Activated naive CD4-positive, alpha-beta T cell treated with anti-CD3 and anti-CD28 coated beads for 36 hours (primary cell): Measurements from ENCODE around the gene CYTIP. TPM values are rescaled to one million over a fixed set of nuclear protein-coding genes. Genes with fewer than 3 reads are reported as not detected.
"Not testable (repeated sequence)": the region's sequence is repeated elsewhere in the genome, so short reads cannot be mapped to it uniquely, and the experiment has no call there.

Experiments
- CTCF ChIA-PET: fragments of 350-600 bp; sonication (Branson Sonifier 250); formaldehyde crosslinking; loops from one replicate; lab custom pipeline; 2021; ENCODE audit warnings: antibody characterized with exemption; lab: Charles Lee
- DNase-seq: peaks from one replicate; pipeline ENCODE4 v3.0.0-alpha.2; 2020
- H3K27ac Mint-ChIP-seq: one replicate; pipeline ENCODE4 v1.8.0; 2021; ENCODE audit warnings: mild to moderate bottlenecking, mixed read lengths
- H3K27me3 Mint-ChIP-seq: one replicate; pipeline ENCODE4 v1.8.0; 2021; ENCODE audit warnings: low read depth, mixed read lengths
- H3K36me3 Mint-ChIP-seq: one replicate; pipeline ENCODE4 v1.8.0; 2021; ENCODE audit warnings: low read depth, mixed read lengths
- H3K4me1 Mint-ChIP-seq: one replicate; pipeline ENCODE4 v1.8.0; 2021; ENCODE audit warnings: low read depth, mixed read lengths
- H3K4me3 Mint-ChIP-seq: one replicate; pipeline ENCODE4 v1.8.0; 2021; ENCODE audit warnings: mild to moderate bottlenecking, moderate library complexity, mixed read lengths
- H3K9me3 Mint-ChIP-seq: one replicate; pipeline ENCODE4 v1.8.0; 2021; ENCODE audit warnings: mixed read lengths
- intact Hi-C: fragments of 100-400 bp; cut with micrococcal nuclease; formaldehyde crosslinking; loops from one replicate; pipeline ENCODE4 v1.15.1; 2023
- total RNA-seq, 2 experiments: library from RNA; stranded (reverse); gene quantifications; one replicate each; pipeline ENCODE4 v1.2.3, GENCODE V29; 2021

Gene CYTIP
- total RNA-seq, 2 experiments from 2014 or later, result 599 to 610 TPM

DNA sequence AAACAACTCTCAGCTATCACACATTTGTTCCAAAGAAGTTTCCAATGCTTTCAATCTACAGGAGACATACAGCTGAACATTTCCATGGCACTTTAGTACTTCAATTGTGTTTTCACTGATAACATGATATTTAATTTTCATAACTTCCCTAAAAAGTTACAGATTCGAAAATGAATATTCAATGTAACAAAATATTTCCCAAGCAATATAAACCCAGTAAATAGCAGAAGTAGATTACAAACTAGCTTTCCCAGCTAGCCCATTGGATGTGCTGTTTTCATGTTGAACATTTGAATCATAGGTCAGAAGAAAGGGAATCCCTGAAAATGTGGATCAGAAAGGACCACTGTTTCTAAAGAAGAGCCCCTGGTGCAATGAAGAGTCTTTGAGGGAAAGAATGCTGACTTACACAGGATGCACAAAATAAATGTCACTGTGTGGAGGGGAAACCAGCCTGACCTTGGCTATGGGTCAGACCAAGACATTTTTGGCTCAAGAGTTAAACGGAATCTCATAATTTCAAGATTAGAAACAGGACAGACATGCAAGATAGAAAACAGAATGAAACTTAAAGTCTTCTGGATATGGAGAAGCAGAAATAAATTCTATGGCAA lies 22.5 kb downstream of the CYTIP start:
- Mint-ChIP-seq H3K9me3 (no peaks in the 10 kb centered on the region), H3K27ac (peak overlapping the region; percentile 95), H3K4me3 (peak overlapping the region; percentile 33), H3K36me3 (peaks cover 83% of the 10 kb centered on the region), H3K4me1 (peaks cover 80% of the 10 kb centered on the region), H3K27me3 (no peaks in the 10 kb centered on the region)
- CTCF ChIA-PET, result interaction anchor here (0.6 to 2.7 kb wide), 11 partner anchors 8 to 119 kb away, joined by 3 to 20 read pairs (median 5); no protein-coding TSS in a partner anchor
- no peak for DNase-seq
- intact Hi-C loops, result loop anchor here (1.0 to 2.0 kb wide), 5 partner anchors 8 to 55 kb away; partner anchors contain the start of gene CYTIP

DNA sequence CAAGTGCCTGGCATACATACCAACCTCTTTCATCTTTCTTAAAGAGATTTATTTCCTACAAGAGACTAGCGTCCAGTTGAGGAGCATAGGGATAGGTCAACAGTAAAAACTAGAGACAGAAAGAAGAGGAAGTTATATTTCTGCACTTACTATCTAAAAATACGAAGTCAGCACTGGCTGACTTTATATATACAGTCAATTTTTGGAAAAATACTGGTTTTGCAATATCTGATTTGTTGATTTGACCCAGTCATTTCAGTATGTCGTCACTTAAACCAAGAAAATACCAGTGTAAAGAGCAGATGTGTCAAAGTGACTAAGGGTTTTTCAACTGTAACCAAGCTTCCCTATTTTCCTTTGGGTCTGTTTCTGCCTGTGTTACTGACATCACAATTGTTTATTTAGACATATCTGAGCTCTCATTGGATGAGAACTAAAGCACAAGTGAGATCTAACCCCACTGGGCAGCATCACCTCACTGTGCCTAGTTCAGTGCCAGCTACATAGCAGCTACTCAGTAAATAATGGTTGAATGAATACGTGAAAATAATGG lies 23.0 kb downstream of the CYTIP start:
- H3K36me3 Mint-ChIP-seq, result peaks cover 81% of the 10 kb centered on the region
- CTCF ChIA-PET, result interaction anchor here (0.6 to 2.7 kb wide), 11 partner anchors 9 to 118 kb away, joined by 3 to 20 read pairs (median 5); no protein-coding TSS in a partner anchor
- peak; percentile 66 for DNase-seq
- H3K27me3 Mint-ChIP-seq, result no peaks in the 10 kb centered on the region
- H3K27ac Mint-ChIP-seq, result peak overlapping the region; percentile 95
- peaks cover 79% of the 10 kb centered on the region for H3K4me1 Mint-ChIP-seq
- intact Hi-C loops, result loop anchor here (1.0 to 2.0 kb wide), 5 partner anchors 8 to 56 kb away; partner anchors contain the start of gene CYTIP
- H3K4me3 Mint-ChIP-seq, result peak overlapping the region; percentile 33
- H3K9me3 Mint-ChIP-seq, result no peaks in the 10 kb centered on the region

- intact Hi-C loops, result no loop called here
- no peak for DNase-seq
- H3K4me1 Mint-ChIP-seq, result peaks cover 87% of the 10 kb centered on the region
- peak overlapping the region; percentile 95 for H3K27ac Mint-ChIP-seq
- peaks cover 87% of the 10 kb centered on the region for H3K36me3 Mint-ChIP-seq
- H3K27me3 Mint-ChIP-seq, result no peaks in the 10 kb centered on the region
- peak overlapping the region; percentile 62 for H3K4me3 Mint-ChIP-seq
- H3K9me3 Mint-ChIP-seq, result no peaks in the 10 kb centered on the region
- CTCF ChIA-PET, result interaction anchor here (0.5 to 2.4 kb wide), 9 partner anchors 15 to 479 kb away, joined by 3 to 21 read pairs (median 5); no protein-coding TSS in a partner anchor
Observed at GRCh38 chr2:157419031-157419575, 24.8 kb downstream of the CYTIP start.

GRCh38 chr2:157418239-157418641 lies 25.6 kb downstream of the CYTIP start:
- Mint-ChIP-seq H3K36me3 (peaks cover 89% of the 10 kb centered on the region), H3K27ac (peak overlapping the region; percentile 95), H3K27me3 (no peaks in the 10 kb centered on the region), H3K4me3 (peak overlapping the region; percentile 56), H3K9me3 (no peaks in the 10 kb centered on the region), H3K4me1 (peaks cover 90% of the 10 kb centered on the region)
- intact Hi-C loops, result no loop called here
- DNase-seq, result peak; percentile 47
- CTCF ChIA-PET, result interaction anchor here (0.6 to 2.4 kb wide), 10 partner anchors 12 to 480 kb away, joined by 3 to 21 read pairs (median 4); no protein-coding TSS in a partner anchor

DNA sequence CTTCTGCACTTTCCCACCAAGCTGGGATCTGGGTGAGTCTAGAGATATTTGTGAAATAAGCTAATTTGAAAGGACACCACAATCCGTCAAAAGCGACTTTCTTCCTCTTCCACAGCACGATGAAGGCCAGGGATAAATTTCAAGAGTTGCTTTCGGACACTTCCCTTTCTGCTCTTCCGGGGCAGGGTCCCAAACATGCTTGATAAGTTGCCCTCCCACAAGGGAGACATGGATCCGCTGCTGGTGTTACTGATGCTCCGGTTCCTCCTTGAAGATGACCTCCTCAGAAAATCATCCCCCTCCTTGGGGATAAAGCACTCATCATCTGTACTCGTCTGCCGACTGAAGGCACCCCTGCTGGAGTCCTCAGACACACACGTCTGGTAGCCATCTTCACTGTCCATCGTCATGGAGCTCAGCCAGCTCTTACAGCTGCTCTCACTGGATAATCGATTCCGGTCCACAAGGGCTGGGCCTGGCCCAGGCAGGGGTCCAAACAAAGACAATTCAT lies 28.2 kb downstream of the CYTIP start:
- Mint-ChIP-seq H3K27ac (peak overlapping the region; percentile 99), H3K4me1 (peaks cover 91% of the 10 kb centered on the region), H3K9me3 (no peaks in the 10 kb centered on the region), H3K36me3 (peaks cover 84% of the 10 kb centered on the region), H3K27me3 (no peaks in the 10 kb centered on the region), H3K4me3 (peak overlapping the region; percentile 58)
- CTCF ChIA-PET, result interaction anchor here (1.2 to 4.9 kb wide), 8 partner anchors 24 to 113 kb away, joined by 3 to 43 read pairs (median 6); partner anchors contain the start of genes CYTIP and ERMN
- intact Hi-C loops, result no loop called here
- peak; percentile 33 for DNase-seq

DNA sequence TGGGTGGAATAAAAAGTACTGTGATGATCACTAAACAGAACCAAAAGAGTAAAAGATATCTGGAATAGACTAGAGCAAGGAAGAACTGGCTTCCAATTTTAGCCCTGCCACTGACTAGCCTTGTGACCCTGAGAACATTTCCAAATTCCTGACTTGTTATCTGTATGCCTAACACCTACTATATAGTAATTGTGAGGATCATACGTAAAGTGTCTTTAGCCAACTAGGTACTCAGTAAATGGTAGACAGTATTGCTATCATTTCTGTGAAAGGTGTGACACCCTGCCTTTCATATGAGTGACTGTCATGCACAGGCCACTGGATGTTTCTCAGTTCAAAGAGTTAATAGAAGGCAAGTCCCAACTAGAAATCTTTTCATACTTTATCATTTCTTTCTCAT lies 29.8 kb downstream of the CYTIP start:
- Mint-ChIP-seq H3K27ac (peak overlapping the region; percentile 99), H3K27me3 (no peaks in the 10 kb centered on the region), H3K4me1 (peaks cover 91% of the 10 kb centered on the region), H3K9me3 (no peaks in the 10 kb centered on the region), H3K4me3 (peak overlapping the region; percentile 64), H3K36me3 (peaks cover 70% of the 10 kb centered on the region)
- CTCF ChIA-PET, result interaction anchor here (0.7 to 4.9 kb wide), 8 partner anchors 10 to 107 kb away, joined by 3 to 43 read pairs (median 6); partner anchors contain the start of gene ERMN
- intact Hi-C loops, result no loop called here
- DNase-seq, result peak; percentile 54

DNA sequence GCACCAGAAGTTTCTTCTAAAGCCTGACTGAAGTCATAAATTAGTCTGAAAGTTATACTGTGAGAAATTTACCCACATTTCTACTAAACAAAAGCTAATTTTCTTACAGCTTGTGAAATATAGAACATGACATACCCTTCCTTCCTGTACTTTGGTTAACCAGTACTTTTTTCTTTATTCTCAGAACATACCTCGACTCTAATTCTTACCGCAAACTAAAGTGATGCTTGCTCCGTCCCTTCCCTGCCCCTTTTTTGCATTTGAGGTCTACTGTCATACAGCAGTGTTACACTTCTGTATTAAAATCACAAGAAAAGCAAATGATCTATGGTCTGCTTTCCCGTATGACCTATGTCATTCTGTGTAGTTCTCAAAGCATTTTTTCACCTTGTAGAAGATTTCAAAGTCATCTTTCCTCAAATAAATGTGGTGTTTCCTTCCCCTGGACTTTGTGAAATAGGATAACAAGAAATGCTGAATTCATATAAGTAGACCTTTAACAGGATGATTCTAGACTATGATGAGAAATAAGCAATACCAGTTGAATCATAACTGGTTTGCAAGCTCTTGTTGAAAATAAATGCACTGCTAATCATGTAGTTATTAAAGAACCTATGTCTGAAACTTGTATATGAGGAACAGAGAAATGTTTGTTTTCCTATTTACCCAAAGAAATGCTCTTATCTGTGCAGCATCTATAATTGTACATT lies 30.4 kb downstream of the CYTIP start:
- peak overlapping the region; percentile 64 for H3K4me3 Mint-ChIP-seq
- CTCF ChIA-PET, result interaction anchor here (1.1 to 4.9 kb wide), 7 partner anchors 9 to 107 kb away, joined by 3 to 43 read pairs (median 4); no protein-coding TSS in a partner anchor
- intact Hi-C loops, result loop anchor here (1.0 to 2.0 kb wide), 10 partner anchors 8 to 485 kb away; partner anchors contain the start of gene CYTIP
- peak; percentile 78 for DNase-seq
- peak overlapping the region; percentile 99 for H3K27ac Mint-ChIP-seq
- H3K27me3 Mint-ChIP-seq, result no peaks in the 10 kb centered on the region
- peaks cover 66% of the 10 kb centered on the region for H3K36me3 Mint-ChIP-seq
- H3K4me1 Mint-ChIP-seq, result peaks cover 90% of the 10 kb centered on the region
- no peaks in the 10 kb centered on the region for H3K9me3 Mint-ChIP-seq

DNA sequence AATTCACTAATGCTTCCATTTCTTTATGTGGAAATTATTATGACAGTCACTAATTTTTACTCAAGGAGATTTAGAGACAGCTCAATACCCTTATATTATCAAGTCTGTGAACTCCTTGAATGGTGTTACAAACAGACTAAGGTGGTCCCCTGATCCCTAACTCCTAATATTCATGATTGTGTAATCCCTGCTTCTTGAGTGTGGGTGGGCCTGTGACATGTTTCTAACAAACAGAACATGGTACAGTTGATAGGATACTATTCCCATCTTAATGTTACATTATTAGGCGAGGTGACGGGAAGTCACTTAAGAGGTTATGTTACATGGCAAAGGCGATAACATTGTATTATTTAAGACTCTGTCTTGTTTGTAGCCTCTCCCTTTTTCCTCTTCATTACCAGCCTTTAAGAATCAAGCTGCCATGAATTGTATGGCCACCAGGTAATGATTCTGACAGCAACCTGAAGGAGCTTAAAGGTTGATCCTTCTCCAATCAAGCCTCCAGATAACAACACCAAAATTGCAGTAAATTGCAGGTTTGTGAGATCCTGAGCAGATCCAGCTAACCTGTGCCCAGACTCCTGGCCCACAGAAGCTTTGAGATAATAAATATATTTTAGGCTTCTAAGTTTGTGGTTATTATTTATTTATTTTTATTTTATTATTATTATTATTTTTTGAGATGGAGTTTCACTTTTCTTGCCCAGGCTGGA lies 32.1 kb downstream of the CYTIP start:
- H3K9me3 Mint-ChIP-seq, result no peaks in the 10 kb centered on the region

DNA sequence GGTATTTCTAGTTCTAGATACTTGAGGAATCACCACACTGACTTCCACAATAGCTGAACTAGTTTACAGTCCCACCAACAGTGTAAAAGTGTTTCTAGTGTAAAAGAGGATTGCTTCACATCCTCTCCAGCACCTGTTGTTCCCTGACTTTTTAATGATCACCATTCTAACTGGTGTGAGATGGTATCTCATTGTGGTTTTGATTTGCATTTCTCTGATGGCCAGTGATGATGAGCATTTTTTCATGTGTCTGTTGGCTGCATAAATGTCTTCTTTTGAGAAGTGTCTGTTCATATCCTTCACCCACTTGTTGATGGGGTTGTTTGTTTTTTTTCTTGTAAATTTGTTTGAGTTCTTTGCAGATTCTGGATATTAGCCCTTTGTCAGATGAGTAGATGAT lies 38.5 kb downstream of the CYTIP start:
- Mint-ChIP-seq H3K36me3 (peaks cover 41% of the 10 kb centered on the region), H3K27ac (peak overlapping the region; percentile 64), H3K4me1 (peaks cover 82% of the 10 kb centered on the region), H3K9me3 (peaks cover 19% of the 10 kb centered on the region)
- CTCF ChIA-PET, result interaction anchor here (1.3 to 6.7 kb wide), 3 partner anchors 41 to 78 kb away, joined by 3 to 57 read pairs (median 11); no protein-coding TSS in a partner anchor
- not testable (repeated sequence) for DNase-seq, H3K27me3 Mint-ChIP-seq, H3K4me3 Mint-ChIP-seq
- intact Hi-C loops, result loop anchor here (2.0 kb wide), 2 partner anchors 43 to 493 kb away; no protein-coding TSS in a partner anchor

More for the DNA sequence above, 32.1 kb downstream of the CYTIP start:
- peak overlapping the region; percentile 99 for H3K27ac Mint-ChIP-seq
- peak overlapping the region; percentile 6 for H3K4me3 Mint-ChIP-seq
- intact Hi-C loops, result loop anchor here (2.0 kb wide), 1 partner anchor 487 kb away; no protein-coding TSS in a partner anchor
- no peak for DNase-seq
- peaks cover 51% of the 10 kb centered on the region for H3K36me3 Mint-ChIP-seq
- CTCF ChIA-PET, result interaction anchor here (0.9 to 4.9 kb wide), 4 partner anchors 28 to 109 kb away, joined by 3 to 43 read pairs (median 18); partner anchors contain the start of gene ERMN
- no peaks in the 10 kb centered on the region for H3K27me3 Mint-ChIP-seq
- peaks cover 84% of the 10 kb centered on the region for H3K4me1 Mint-ChIP-seq

- CTCF ChIA-PET, result interaction anchor here (0.9 to 6.7 kb wide), 6 partner anchors 9 to 98 kb away, joined by 3 to 57 read pairs (median 10); no protein-coding TSS in a partner anchor
- no peaks in the 10 kb centered on the region for H3K27me3 Mint-ChIP-seq
- peak overlapping the region; percentile 72 for H3K27ac Mint-ChIP-seq
- intact Hi-C loops, result loop anchor here (1.0 to 5.0 kb wide), 9 partner anchors 9 to 608 kb away; partner anchors contain the start of genes ACVR1 and ACVR1C
- H3K36me3 Mint-ChIP-seq, result peaks cover 48% of the 10 kb centered on the region
- peaks cover 27% of the 10 kb centered on the region for H3K9me3 Mint-ChIP-seq
- peak; percentile 80 for DNase-seq
- H3K4me3 Mint-ChIP-seq, result no peak overlapping the region
- H3K4me1 Mint-ChIP-seq, result peaks cover 76% of the 10 kb centered on the region
Observed at GRCh38 chr2:157404363-157404762, 39.5 kb downstream of the CYTIP start.
